GM12878 (cell line): ENCODE data around the gene PHF10. TPM values are rescaled to one million over a fixed set of nuclear protein-coding genes. Genes with fewer than 3 reads are reported as not detected.

Experiments
- CEBPB ChIP-seq, 2 experiments: fragments of 150-350 bp in 1 of 2; IDR thresholded peaks; 2 replicates each; pipeline ENCODE4 v1.6.1; 2012 to 2014; ENCODE audit warnings: low read depth in 2 of 2, low read length in 2 of 2, borderline replicate concordance in 1 of 2, inconsistent platforms in 1 of 2
- IRF3 ChIP-seq: fragments of 450-650 bp; IDR thresholded peaks from 2 replicates; pipeline ENCODE4 v1.6.1; 2014; ENCODE audit warnings: mild to moderate bottlenecking
- MXI1 ChIP-seq: fragments of 150-350 bp; IDR thresholded peaks from 2 replicates; pipeline ENCODE4 v1.6.1; 2011; ENCODE audit warnings: low read depth, mild to moderate bottlenecking, inconsistent platforms, low read length, improper control_type of control experiment
- NKRF ChIP-seq: fragments of 450-650 bp; conservative IDR thresholded peaks from 2 replicates; pipeline ENCODE4 v1.6.1; 2017; ENCODE audit warnings: mild to moderate bottlenecking, moderate library complexity
- POLR2AphosphoS2 ChIP-seq: IDR thresholded peaks from 2 replicates; pipeline ENCODE4 v1.6.1; 2011; ENCODE audit warnings: low read depth, mild to moderate bottlenecking, low read length, improper control_type of control experiment, moderate library complexity
- TAF1 ChIP-seq: IDR thresholded peaks from 2 replicates; pipeline ENCODE4 v1.6.1; 2011; ENCODE audit warnings: mild to moderate bottlenecking, low read depth, low read length, borderline replicate concordance
- ZBTB4 ChIP-seq: fragments of 450-650 bp; formaldehyde crosslinking; IDR thresholded peaks from 2 replicates; pipeline ENCODE4 v1.4.0; 2022; ENCODE audit warnings: mild to moderate bottlenecking, moderate library complexity
- polyA plus RNA-seq, 11 experiments: library from polyadenylated mRNA; depleted of rRNA in 4 of 11; unstranded in 6 of 11; stranded (reverse) in 5 of 11; fragments of >200 nt; fragmentation: Nextera tagmentation in 4 of 11; fragmentation: Illumina TruSeq in 1 of 11; extraction: Ambion mirVana in 4 of 11; extraction: Trizol in 1 of 11; gene quantifications; 1 replicate in 1 of 11; 2 replicates in 10 of 11; pipeline versions ENCODE4 v1.2.1 to v1.2.3, GENCODE V29; 2011 to 2016; ENCODE audit warnings: inconsistent platforms in 2 of 11, missing spikeins in 2 of 11, low read depth in 1 of 11
- total RNA-seq, 4 experiments: library from RNA; depleted of rRNA in 3 of 4; stranded (reverse); fragments of >200 nt in 3 of 4; fragmentation: Illumina TruSeq in 1 of 4; extraction: Trizol in 1 of 4; gene quantifications; 2 replicates each; pipeline versions ENCODE4 v1.2.1 to v1.2.3, GENCODE V29; 2013 to 2021

Gene PHF10
- total and polyA plus RNA-seq, 10 of the 15 experiments (the other 5 are each of a cell fraction or from before 2014, with no cell fraction given): 3.8 to 35.6 (median 15.8) TPM

DNA sequence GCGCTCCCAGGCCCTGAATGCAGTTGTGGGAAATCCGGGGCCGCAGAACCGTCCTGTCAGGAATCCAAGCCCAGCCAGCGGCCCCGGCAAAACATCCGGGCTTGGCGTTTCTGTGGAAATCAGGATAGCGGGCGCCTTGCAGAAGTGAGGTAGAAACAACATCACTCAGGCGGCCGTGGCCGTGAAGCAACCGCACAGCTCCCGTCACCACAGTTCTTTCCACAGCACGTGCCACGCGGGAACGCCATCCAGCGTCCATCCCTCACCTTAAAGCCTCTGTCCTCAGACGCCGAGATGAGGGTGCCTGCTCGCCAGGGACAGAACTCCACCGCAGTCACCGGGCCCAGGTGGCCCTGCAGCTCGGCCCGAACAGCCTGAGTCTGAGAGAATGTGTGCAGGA, 56.6 kb downstream of the PHF10 start (continued):
- TF ChIP-seq ZBTB4 (no peak), POLR2AphosphoS2 (no peak), TAF1 (no peak), CEBPB (IDR thresholded peaks at IDR 0.05; ENCODE audit: borderline replicate concordance in 1 of 2, low read depth in 2 of 2, low read length in 2 of 2) (no peak), IRF3 (no peak), NKRF (no peak), MXI1 (no peak)
